SK-N-SH (cell line): Measurements from ENCODE around the gene TADA2A. TPM values are rescaled to one million over a fixed set of nuclear protein-coding genes. Genes with fewer than 3 reads are reported as not detected.

ENCODE experiments used
- CTCF ChIA-PET: fragments of 300-600, 350-600 bp; formaldehyde crosslinking; extraction: SDS; loops from one replicate; lab custom pipeline; 2021; lab: Yijun Ruan, JAX
- POLR2A ChIA-PET: fragments of 350-600 bp; sonication (Branson Sonifier 250); formaldehyde crosslinking; extraction: SDS; loops from one replicate; lab custom pipeline; 2020; ENCODE audit warnings: antibody characterized with exemption, inconsistent platforms; lab: Yijun Ruan, JAX
- DNase-seq: peaks from one replicate; pipeline ENCODE4 v3.0.0; 2012
- H2AFZ ChIP-seq: fragments of 200-600 bp; sonication (generic); 2 replicates; pipeline ENCODE4 v1.8.1; 2016; ENCODE audit warnings: antibody characterized with exemption, mild to moderate bottlenecking, low read depth
- H3F3A ChIP-seq: fragments of 200-600 bp; sonication (generic); replicated peaks from 2 replicates; pipeline ENCODE3; 2016; ENCODE audit warnings: antibody characterized with exemption, mild to moderate bottlenecking; ENCODE audit not compliant: insufficient read depth
- H3K27ac ChIP-seq, 2 experiments: fragments of 200-500 bp in 1 of 2; fragments of 200-600 bp in 1 of 2; sonication (Bioruptor generic) in 1 of 2; sonication (generic), shearing (Covaris generic) in 1 of 2; 2 replicates each; pipeline versions ENCODE4 v1.5.1 to v1.6.1; 2014 to 2016; ENCODE audit warnings: low read depth in 2 of 2, inconsistent platforms in 1 of 2, low read length in 1 of 2, mild to moderate bottlenecking in 1 of 2, mixed read lengths in 1 of 2
- H3K27me3 ChIP-seq: fragments of 200-600 bp; sonication (generic), shearing (Covaris generic); 2 replicates; pipeline ENCODE4 v1.6.1; 2016; ENCODE audit warnings: mixed run types; ENCODE audit not compliant: insufficient read depth
- H3K36me3 ChIP-seq, 2 experiments: fragments of 200-500 bp in 1 of 2; fragments of 200-600 bp in 1 of 2; sonication (Bioruptor generic) in 1 of 2; sonication (generic) in 1 of 2; replicated peaks in 1 of 2; 2 replicates each; pipeline versions ENCODE3 to v1.5.1; 2014 to 2016; ENCODE audit warnings: low read length in 1 of 2, mild to moderate bottlenecking in 1 of 2; ENCODE audit not compliant: insufficient read depth in 2 of 2, control insufficient read depth in 1 of 2
- H3K4me1 ChIP-seq, 2 experiments: fragments of 200-500 bp in 1 of 2; fragments of 200-600 bp in 1 of 2; sonication (Bioruptor generic) in 1 of 2; sonication (generic), shearing (Covaris generic) in 1 of 2; 2 replicates each; pipeline versions ENCODE4 v1.5.1 to v1.6.1; 2014 to 2016; ENCODE audit warnings: low read depth in 1 of 2, low read length in 1 of 2, mixed run types in 1 of 2; ENCODE audit not compliant: insufficient read depth in 2 of 2, control insufficient read depth in 1 of 2
- H3K4me2 ChIP-seq: fragments of 200-600 bp; sonication (generic), shearing (Covaris generic); 2 replicates; pipeline ENCODE4 v1.6.1; 2017; ENCODE audit warnings: mixed run types
- H3K4me3 ChIP-seq, 2 experiments: fragments of 200-500 bp in 1 of 2; fragments of 200-600 bp in 1 of 2; sonication (Bioruptor generic) in 1 of 2; sonication (generic), shearing (Covaris generic) in 1 of 2; 2 replicates each; pipeline versions ENCODE4 v1.5.1 to v1.8.1; 2014 to 2016; ENCODE audit warnings: low read depth in 2 of 2, inconsistent platforms in 1 of 2, low read length in 1 of 2, mild to moderate bottlenecking in 1 of 2, mixed read lengths in 1 of 2, moderate library complexity in 1 of 2
- H3K79me2 ChIP-seq: fragments of 200-600 bp; sonication (generic); 2 replicates; pipeline ENCODE4 v1.8.1; 2017; ENCODE audit warnings: mild to moderate bottlenecking; ENCODE audit not compliant: insufficient read depth
- H3K9ac ChIP-seq: fragments of 200-600 bp; sonication (generic); 2 replicates; pipeline ENCODE4 v1.6.1; 2017; ENCODE audit warnings: mixed run types
- H3K9me2 ChIP-seq: fragments of 200-600 bp; sonication (generic); 2 replicates; pipeline ENCODE4 v1.6.1; 2017; ENCODE audit warnings: mixed run types
- H3K9me3 ChIP-seq: fragments of 200-600 bp; sonication (generic); 2 replicates; pipeline ENCODE4 v1.6.1; 2017; ENCODE audit warnings: mixed run types, mild to moderate bottlenecking, moderate library complexity
- H4K20me1 ChIP-seq: fragments of 200-600 bp; sonication (generic); 2 replicates; pipeline ENCODE4 v1.6.1; 2017; ENCODE audit warnings: mild to moderate bottlenecking, mixed run types; ENCODE audit not compliant: insufficient read depth
- CHD2 ChIP-seq: fragments of 150-350 bp; IDR thresholded peaks from 2 replicates; pipeline ENCODE4 v1.6.1; 2018; ENCODE audit warnings: low read length; ENCODE audit not compliant: partially characterized antibody
- IRF3 ChIP-seq: fragments of 150-350 bp; IDR thresholded peaks from 2 replicates; pipeline ENCODE4 v1.6.1; 2016; ENCODE audit warnings: mild to moderate bottlenecking, low read depth, low read length
- MEF2A ChIP-seq: IDR thresholded peaks from 2 replicates; pipeline ENCODE4 v1.4.0; 2012; ENCODE audit warnings: low read depth, borderline replicate concordance
- NRF1 ChIP-seq: IDR thresholded peaks from 2 replicates; pipeline ENCODE4 v1.6.1; 2012; ENCODE audit warnings: low read depth, mild to moderate bottlenecking, low read length
- POLR2AphosphoS5 ChIP-seq: IDR thresholded peaks from 2 replicates; pipeline ENCODE4 v1.6.1; 2012; ENCODE audit warnings: low read depth, low read length
- RCOR1 ChIP-seq: fragments of 150-350 bp; IDR thresholded peaks from 2 replicates; pipeline ENCODE4 v1.6.1; 2017; ENCODE audit warnings: antibody characterized with exemption, low read length
- RXRA ChIP-seq: IDR thresholded peaks from 2 replicates; pipeline ENCODE4 v1.4.0; 2012; ENCODE audit warnings: low read depth, mild to moderate bottlenecking, borderline replicate concordance
- SIN3A ChIP-seq: IDR thresholded peaks from 2 replicates; pipeline ENCODE4 v1.6.1; 2012; ENCODE audit warnings: low read depth, mild to moderate bottlenecking, low read length, moderate library complexity, borderline replicate concordance
- TAF1 ChIP-seq: IDR thresholded peaks from 2 replicates; pipeline ENCODE4 v1.6.1; 2012; ENCODE audit warnings: low read depth, mild to moderate bottlenecking, low read length, moderate library complexity, borderline replicate concordance
- TCF12 ChIP-seq: IDR thresholded peaks from 2 replicates; pipeline ENCODE4 v1.4.0; 2012
- TEAD4 ChIP-seq: IDR thresholded peaks from 2 replicates; pipeline ENCODE4 v1.4.0; 2012; ENCODE audit warnings: mild to moderate bottlenecking, borderline replicate concordance; ENCODE audit not compliant: insufficient read depth
- WGBS: methylation state at CpG from one replicate; pipeline ENCODE4 v1.1.6; 2017; ENCODE audit warnings: low lambda C conversion rate; 5-methylcytosine and 5-hydroxymethylcytosine counted together
- polyA plus RNA-seq, 3 experiments: library from polyadenylated mRNA; depleted of rRNA; stranded (reverse); fragments of >200 nt; gene quantifications; 2 replicates each; pipeline ENCODE4 v1.2.3, GENCODE V29; 2012
- TF ChIP-seq, protein P1 (sequence below): IDR thresholded peaks from 2 replicates; pipeline ENCODE4 v1.6.1; 2012; ENCODE audit warnings: mild to moderate bottlenecking, low read depth, low read length, moderate library complexity
- TF ChIP-seq, protein P2 (sequence below): IDR thresholded peaks from 2 replicates; pipeline ENCODE4 v1.4.0; 2012; ENCODE audit warnings: low read depth
- TF ChIP-seq, protein P3 (sequence below): fragments of 200-600 bp; sonication (generic); IDR thresholded peaks from 2 replicates; pipeline ENCODE4 v1.6.1; 2017; ENCODE audit warnings: antibody characterized with exemption, mild to moderate bottlenecking, moderate library complexity

The TADA2A gene
- polyA plus RNA-seq, 1 of the 3 experiments (the other 2 are of a cell fraction): 9.7 TPM

DNA sequence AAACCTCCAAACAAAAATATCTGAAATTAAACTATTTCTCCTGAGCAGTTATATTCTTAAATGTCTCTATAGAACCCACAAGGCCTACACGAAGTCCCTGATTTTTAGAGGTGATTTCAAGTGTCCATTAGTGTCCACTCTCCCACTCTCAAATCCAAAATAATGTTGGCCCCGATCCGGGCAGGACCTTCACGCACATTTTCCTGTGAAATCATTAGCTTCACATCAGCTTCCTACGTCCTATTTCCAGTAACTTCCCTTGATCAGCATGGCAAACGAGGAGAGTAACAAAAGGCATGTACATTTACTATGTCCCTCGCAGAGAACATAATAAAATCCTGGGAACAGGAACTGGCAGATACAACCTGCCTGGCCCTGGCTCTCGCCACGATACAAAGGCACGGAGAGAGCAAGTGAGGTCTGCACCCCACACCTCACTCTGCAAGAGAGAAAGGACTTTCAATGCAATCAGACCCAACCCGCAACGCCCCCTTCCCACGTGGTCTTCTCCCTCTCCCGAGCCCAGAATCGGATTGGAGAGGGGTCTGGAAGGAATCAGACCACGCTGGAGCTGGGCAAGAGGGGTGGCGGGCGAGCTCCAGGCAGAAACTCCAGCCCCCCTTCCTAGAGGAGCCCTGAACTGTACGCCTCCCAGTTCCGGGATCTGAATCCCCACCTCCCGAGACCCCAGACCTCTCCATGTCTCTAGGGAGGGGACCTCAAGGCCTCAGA lies 48.4 kb upstream of the TADA2A start (continued):
- TF ChIP-seq, protein P1, sequence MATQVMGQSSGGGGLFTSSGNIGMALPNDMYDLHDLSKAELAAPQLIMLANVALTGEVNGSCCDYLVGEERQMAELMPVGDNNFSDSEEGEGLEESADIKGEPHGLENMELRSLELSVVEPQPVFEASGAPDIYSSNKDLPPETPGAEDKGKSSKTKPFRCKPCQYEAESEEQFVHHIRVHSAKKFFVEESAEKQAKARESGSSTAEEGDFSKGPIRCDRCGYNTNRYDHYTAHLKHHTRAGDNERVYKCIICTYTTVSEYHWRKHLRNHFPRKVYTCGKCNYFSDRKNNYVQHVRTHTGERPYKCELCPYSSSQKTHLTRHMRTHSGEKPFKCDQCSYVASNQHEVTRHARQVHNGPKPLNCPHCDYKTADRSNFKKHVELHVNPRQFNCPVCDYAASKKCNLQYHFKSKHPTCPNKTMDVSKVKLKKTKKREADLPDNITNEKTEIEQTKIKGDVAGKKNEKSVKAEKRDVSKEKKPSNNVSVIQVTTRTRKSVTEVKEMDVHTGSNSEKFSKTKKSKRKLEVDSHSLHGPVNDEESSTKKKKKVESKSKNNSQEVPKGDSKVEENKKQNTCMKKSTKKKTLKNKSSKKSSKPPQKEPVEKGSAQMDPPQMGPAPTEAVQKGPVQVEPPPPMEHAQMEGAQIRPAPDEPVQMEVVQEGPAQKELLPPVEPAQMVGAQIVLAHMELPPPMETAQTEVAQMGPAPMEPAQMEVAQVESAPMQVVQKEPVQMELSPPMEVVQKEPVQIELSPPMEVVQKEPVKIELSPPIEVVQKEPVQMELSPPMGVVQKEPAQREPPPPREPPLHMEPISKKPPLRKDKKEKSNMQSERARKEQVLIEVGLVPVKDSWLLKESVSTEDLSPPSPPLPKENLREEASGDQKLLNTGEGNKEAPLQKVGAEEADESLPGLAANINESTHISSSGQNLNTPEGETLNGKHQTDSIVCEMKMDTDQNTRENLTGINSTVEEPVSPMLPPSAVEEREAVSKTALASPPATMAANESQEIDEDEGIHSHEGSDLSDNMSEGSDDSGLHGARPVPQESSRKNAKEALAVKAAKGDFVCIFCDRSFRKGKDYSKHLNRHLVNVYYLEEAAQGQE: no peak
- TF ChIP-seq, all 33 proteins: peak for 5

- H3K27ac ChIP-seq: peak overlapping the region; percentile 66 to 72; a peak in 3 of 4 replicates
- H2AFZ ChIP-seq: peak overlapping the region; percentile 93
- ChIA-PET POLR2A (interaction anchor here (0.6 kb wide), 1 partner anchor 17 kb away, joined by 3 read pairs; no protein-coding TSS in a partner anchor), CTCF (interaction anchor here (0.7 to 4.9 kb wide), 3 partner anchors 14 to 22 kb away, joined by 3 to 35 read pairs (median 3); no protein-coding TSS in a partner anchor)
- peak overlapping the region; percentile 99 for H3K4me2 ChIP-seq
- H3K4me1 ChIP-seq: peaks cover 0 to 13% of the 10 kb centered on the region in 2 experiments; a peak in 2 of 4 replicates
- 3% methylated on average over 14 of the region's 88 CpGs for WGBS
- H3K9me2 ChIP-seq: no peaks in the 10 kb centered on the region
- H3K9ac ChIP-seq: peak overlapping the region; percentile 70
- H3K36me3 ChIP-seq: peaks cover 0 to under 1% of the 10 kb centered on the region in 2 experiments
- peaks cover 42% of the 10 kb centered on the region for H3K79me2 ChIP-seq
- H3K9me3 ChIP-seq: no peaks in the 10 kb centered on the region
- peak; percentile 95 for DNase-seq
- 0 out of 2 replicates have a peak, but pooled peaks cover 11% of the 10 kb centered on the region for H4K20me1 ChIP-seq
- TF ChIP-seq TEAD4 (no peak), NRF1 (peak; percentile 51; the same call in 1 of the 2 replicates), TAF1 (0 out of 2 replicates have a peak, but pooled peaks have one; percentile 4), TCF12 (no peak), POLR2AphosphoS5 (peak; percentile 37; the same call in 1 of the 2 replicates), RCOR1 (no peak), SIN3A (peak; percentile 87; the same call in 1 of the 2 replicates), CHD2 (peak; percentile 4), IRF3 (no peak), RXRA (peak; percentile 95), MEF2A (no peak)
- TF ChIP-seq, protein P2, sequence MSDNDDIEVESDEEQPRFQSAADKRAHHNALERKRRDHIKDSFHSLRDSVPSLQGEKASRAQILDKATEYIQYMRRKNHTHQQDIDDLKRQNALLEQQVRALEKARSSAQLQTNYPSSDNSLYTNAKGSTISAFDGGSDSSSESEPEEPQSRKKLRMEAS: peak; percentile 11; the same call in 1 of the 2 replicates
- TF ChIP-seq, protein P1: 0 out of 2 replicates have a peak, but pooled peaks have one; percentile 8
- TF ChIP-seq, protein P3, sequence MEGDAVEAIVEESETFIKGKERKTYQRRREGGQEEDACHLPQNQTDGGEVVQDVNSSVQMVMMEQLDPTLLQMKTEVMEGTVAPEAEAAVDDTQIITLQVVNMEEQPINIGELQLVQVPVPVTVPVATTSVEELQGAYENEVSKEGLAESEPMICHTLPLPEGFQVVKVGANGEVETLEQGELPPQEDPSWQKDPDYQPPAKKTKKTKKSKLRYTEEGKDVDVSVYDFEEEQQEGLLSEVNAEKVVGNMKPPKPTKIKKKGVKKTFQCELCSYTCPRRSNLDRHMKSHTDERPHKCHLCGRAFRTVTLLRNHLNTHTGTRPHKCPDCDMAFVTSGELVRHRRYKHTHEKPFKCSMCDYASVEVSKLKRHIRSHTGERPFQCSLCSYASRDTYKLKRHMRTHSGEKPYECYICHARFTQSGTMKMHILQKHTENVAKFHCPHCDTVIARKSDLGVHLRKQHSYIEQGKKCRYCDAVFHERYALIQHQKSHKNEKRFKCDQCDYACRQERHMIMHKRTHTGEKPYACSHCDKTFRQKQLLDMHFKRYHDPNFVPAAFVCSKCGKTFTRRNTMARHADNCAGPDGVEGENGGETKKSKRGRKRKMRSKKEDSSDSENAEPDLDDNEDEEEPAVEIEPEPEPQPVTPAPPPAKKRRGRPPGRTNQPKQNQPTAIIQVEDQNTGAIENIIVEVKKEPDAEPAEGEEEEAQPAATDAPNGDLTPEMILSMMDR: peak; percentile 28; the same call in 1 of the 2 replicates
- peak overlapping the region; percentile 75 to 78 for H3K4me3 ChIP-seq
- no peaks in the 10 kb centered on the region for H3K27me3 ChIP-seq
- H3F3A ChIP-seq: peaks cover 7% of the 10 kb centered on the region
Observed at GRCh38 chr17:37358830-37359681, 47.6 kb upstream of the TADA2A start.
